ENCODE data around the gene NAPB.

NAPB gene

DNA sequence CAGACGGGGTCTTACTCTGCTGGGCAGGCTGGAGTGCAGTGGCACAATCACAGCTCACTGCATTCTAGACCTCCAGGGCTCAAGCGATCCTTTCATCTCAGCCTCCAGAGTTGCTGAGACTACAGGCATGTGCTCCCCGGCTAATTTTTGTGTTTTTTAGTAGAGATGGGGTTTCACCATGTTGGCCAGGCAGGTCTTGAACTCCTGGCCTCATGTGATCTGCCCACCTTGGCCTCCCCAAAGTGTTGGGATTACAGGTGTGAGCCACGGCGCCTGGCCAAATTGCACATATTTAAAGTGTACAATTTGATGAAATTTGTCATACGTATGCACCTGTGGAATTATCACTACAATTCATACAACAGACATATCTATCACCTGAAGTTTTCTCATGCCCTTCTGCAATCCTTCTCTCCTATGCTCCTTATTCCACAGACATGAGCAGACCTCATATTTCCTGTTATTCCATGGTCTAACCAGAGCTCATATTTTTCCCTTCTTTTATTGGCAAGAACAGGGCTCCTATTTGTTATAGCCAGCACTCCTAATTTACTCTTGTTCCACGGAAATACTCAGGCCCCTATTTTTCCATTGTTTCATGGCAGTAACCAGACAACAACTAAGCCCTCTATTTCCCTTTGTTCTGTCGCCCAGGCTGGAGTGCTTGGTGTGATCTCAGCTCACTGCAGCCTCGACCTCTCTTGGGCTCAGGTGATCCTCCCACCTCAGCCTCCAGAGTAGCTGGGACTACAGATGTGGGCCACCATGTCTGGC, 16.0 kb upstream of the NAPB start:
- Histone ChIP-seq H3K9me3 (ENCODE audit: control insufficient read depth, insufficient read depth, low read depth, low read length) (no peaks in the 10 kb centered on the region), H3K9ac (ENCODE audit: low read length) (no peak overlapping the region), H3K36me3 (ENCODE audit: control insufficient read depth, insufficient read depth, low read length) (no peaks in the 10 kb centered on the region), H3K27me3 (ENCODE audit: control insufficient read depth, insufficient read depth, low read length) (no peaks in the 10 kb centered on the region), H3K4me1 (ENCODE audit: control insufficient read depth, insufficient read depth, low read length) (no peaks in the 10 kb centered on the region), H3K4me3 (ENCODE audit: low read depth, low read length) (no peak overlapping the region), H3K27ac (ENCODE audit: low read depth, low read length) (no peak overlapping the region)

DNA sequence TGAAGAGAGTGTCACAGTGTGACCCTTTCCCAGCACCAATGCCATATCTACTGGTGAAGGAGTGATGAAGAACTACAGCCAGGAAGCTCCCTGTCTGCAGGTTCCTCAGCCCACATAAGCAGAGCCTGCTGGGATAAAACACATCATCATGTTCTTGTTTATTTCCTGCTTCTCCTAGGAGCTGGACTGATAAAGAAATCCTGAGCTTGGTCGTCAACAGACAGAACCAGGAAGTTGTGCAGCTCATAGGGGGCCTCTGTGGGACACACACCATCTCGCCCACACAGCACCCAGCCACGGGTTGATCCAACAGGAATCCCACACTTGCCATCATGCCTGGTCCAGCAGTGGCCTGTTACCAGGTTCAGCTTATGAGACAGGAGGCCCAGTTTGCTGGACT, 15.4 kb upstream of the NAPB start:
- H3K27ac ChIP-seq (ENCODE audit: low read depth, low read length): no peak overlapping the region
- H3K4me3 ChIP-seq (ENCODE audit: low read depth, low read length): no peak overlapping the region
- H3K27me3 ChIP-seq (ENCODE audit: control insufficient read depth, insufficient read depth, low read length): no peaks in the 10 kb centered on the region
- H3K36me3 ChIP-seq (ENCODE audit: control insufficient read depth, insufficient read depth, low read length): no peaks in the 10 kb centered on the region
- no peaks in the 10 kb centered on the region for H3K9me3 ChIP-seq (ENCODE audit: control insufficient read depth, insufficient read depth, low read depth, low read length)
- no peak overlapping the region for H3K9ac ChIP-seq (ENCODE audit: low read length)
- H3K4me1 ChIP-seq (ENCODE audit: control insufficient read depth, insufficient read depth, low read length): no peaks in the 10 kb centered on the region

DNA sequence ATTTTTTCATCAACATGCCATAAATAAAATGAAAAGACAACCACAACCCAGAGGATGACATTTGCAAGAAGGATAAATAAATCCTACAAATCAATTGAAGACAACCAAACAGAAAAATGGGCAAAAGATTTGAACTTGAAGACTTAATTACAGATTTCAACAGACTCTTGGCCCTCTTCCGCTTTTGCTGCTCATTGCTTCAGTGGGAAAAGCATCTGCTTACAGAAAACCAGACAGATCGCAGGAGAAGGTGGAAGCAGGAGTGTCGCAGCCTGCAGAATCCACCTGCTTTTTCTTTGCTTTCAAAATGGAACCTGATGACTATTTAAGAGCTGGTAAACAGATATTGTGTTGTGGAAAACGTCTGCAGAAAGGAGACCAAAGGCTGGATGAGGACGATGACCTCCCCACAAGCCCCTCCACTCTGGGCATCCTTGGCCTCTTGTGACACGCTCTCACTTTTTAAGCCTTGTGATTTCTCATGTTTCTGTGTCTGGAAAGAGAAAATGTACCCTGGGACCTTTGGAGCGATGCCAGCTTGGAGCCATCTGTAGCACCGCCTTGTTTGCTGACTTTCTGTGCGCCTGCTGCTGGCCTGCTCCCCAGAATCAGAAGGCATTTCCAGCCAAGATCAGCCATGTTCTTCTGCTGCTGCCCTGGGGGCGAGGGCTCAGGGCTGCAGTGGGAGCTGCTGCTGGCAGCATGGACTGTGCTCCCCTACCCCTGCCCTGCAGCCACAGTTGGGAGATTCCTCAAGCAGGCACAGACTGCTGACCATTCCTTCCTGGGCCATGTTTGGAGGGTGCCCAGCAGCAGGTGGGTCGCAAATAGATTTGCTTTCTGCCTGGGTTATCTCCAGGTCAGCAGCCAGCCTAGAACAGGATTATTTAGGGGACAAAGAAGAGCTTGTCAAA, 14.6 kb upstream of the NAPB start:
- Histone ChIP-seq H3K9ac (ENCODE audit: low read length) (no peak overlapping the region), H3K9me3 (ENCODE audit: control insufficient read depth, insufficient read depth, low read depth, low read length) (no peaks in the 10 kb centered on the region), H3K27ac (ENCODE audit: low read depth, low read length) (no peak overlapping the region), H3K4me1 (ENCODE audit: control insufficient read depth, insufficient read depth, low read length) (no peaks in the 10 kb centered on the region), H3K36me3 (ENCODE audit: control insufficient read depth, insufficient read depth, low read length) (no peaks in the 10 kb centered on the region), H3K4me3 (ENCODE audit: low read depth, low read length) (no peak overlapping the region), H3K27me3 (ENCODE audit: control insufficient read depth, insufficient read depth, low read length) (no peaks in the 10 kb centered on the region)

DNA sequence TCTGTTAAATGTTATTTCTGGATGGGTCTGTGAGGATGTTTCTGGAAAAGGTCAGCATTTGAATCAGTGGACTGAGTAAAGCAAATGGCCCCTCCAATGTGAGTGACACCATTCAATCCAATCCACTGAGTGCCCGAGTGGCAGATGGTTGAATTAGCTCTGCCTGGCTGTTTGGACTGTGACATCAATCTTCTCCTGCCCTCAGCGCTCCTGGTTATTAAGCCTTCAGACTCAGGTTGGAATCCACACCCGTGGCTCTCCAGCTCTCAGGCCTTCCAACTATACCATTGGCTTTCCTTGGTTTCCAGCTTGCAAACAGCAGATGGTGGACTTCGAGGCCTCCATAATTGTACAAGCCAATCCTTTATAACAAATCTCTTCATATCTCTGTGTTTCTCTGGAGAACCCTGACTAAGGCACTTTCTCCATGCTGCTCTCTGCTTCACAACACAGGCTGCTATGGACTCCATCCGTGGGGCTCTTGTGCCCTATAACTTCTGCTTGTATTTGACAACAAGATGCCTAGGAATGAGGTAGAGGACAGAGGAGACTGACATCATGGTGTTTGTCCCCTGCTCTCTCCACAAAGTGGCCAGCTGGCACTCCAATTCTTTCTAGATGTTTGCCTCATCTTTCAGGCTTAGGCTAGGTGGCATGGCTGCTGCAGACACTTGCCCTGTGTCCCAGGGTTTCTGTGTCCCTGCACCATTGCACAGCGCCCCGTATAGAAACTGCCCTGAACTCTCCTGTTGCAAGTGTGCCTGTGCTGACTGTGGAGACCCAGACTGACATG, 13.4 kb upstream of the NAPB start:
- H3K4me3 ChIP-seq (ENCODE audit: low read depth, low read length): no peak overlapping the region
- no peaks in the 10 kb centered on the region for H3K36me3 ChIP-seq (ENCODE audit: control insufficient read depth, insufficient read depth, low read length)
- H3K9ac ChIP-seq (ENCODE audit: low read length): no peak overlapping the region
- H3K4me1 ChIP-seq (ENCODE audit: control insufficient read depth, insufficient read depth, low read length): no peaks in the 10 kb centered on the region
- H3K27ac ChIP-seq (ENCODE audit: low read depth, low read length): no peak overlapping the region
- no peaks in the 10 kb centered on the region for H3K9me3 ChIP-seq (ENCODE audit: control insufficient read depth, insufficient read depth, low read depth, low read length)
- H3K27me3 ChIP-seq (ENCODE audit: control insufficient read depth, insufficient read depth, low read length): no peaks in the 10 kb centered on the region

DNA sequence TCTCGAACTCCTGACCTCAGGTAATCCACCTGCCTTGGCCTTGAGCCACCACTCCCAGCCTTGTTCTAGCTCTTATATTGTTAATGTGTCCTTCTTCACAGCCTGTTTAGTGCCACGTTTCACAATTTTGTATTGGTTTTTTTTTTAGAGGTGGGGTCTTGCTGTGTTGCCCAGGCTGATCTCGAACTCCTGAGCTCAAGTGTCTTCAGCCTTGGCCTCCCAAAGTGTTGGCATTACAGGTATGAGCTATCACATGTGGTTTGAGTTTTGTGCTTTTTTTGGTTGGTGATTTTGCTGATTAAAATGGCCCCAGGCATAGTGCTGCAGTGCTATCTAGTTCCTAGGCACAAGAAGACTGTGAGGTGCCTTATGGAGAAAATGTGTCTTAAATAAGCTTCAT, 12.3 kb upstream of the NAPB start:
- Histone ChIP-seq H3K9me3 (ENCODE audit: control insufficient read depth, insufficient read depth, low read depth, low read length) (no peaks in the 10 kb centered on the region), H3K27me3 (ENCODE audit: control insufficient read depth, insufficient read depth, low read length) (no peaks in the 10 kb centered on the region), H3K36me3 (ENCODE audit: control insufficient read depth, insufficient read depth, low read length) (no peaks in the 10 kb centered on the region), H3K4me3 (ENCODE audit: low read depth, low read length) (no peak overlapping the region), H3K4me1 (ENCODE audit: control insufficient read depth, insufficient read depth, low read length) (no peaks in the 10 kb centered on the region), H3K9ac (ENCODE audit: low read length) (no peak overlapping the region), H3K27ac (ENCODE audit: low read depth, low read length) (no peak overlapping the region)

DNA sequence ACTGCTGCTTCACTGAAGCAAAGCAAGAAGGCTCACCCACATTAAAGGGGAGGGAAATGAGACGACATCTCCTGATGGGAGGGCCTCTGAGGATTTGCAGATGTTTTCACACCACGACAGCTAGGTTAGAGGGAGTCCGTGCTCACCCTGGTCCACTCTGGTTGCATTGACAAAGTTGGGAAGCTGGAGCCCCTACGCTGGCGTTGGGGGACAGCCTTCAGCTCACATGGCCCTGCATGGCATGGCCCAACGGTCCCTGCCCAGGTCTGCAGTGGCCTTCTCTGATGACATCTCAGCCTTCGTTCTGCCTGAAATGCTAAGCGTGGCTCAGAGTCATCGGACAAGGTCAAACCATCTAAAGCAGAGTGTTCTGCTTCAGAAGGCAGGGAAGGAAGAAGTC, 3.8 kb upstream of the NAPB start:
- Histone ChIP-seq H3K9me3 (ENCODE audit: control insufficient read depth, insufficient read depth, low read depth, low read length) (peaks cover 10% of the 10 kb centered on the region; the same call in 1 of the 2 replicates), H3K27ac (ENCODE audit: low read depth, low read length) (no peak overlapping the region), H3K9ac (ENCODE audit: low read length) (no peak overlapping the region), H3K27me3 (ENCODE audit: control insufficient read depth, insufficient read depth, low read length) (no peaks in the 10 kb centered on the region), H3K4me1 (ENCODE audit: control insufficient read depth, insufficient read depth, low read length) (peaks cover 5% of the 10 kb centered on the region; the same call in 1 of the 2 replicates), H3K4me3 (ENCODE audit: low read depth, low read length) (no peak overlapping the region), H3K36me3 (ENCODE audit: control insufficient read depth, insufficient read depth, low read length) (no peaks in the 10 kb centered on the region)

DNA sequence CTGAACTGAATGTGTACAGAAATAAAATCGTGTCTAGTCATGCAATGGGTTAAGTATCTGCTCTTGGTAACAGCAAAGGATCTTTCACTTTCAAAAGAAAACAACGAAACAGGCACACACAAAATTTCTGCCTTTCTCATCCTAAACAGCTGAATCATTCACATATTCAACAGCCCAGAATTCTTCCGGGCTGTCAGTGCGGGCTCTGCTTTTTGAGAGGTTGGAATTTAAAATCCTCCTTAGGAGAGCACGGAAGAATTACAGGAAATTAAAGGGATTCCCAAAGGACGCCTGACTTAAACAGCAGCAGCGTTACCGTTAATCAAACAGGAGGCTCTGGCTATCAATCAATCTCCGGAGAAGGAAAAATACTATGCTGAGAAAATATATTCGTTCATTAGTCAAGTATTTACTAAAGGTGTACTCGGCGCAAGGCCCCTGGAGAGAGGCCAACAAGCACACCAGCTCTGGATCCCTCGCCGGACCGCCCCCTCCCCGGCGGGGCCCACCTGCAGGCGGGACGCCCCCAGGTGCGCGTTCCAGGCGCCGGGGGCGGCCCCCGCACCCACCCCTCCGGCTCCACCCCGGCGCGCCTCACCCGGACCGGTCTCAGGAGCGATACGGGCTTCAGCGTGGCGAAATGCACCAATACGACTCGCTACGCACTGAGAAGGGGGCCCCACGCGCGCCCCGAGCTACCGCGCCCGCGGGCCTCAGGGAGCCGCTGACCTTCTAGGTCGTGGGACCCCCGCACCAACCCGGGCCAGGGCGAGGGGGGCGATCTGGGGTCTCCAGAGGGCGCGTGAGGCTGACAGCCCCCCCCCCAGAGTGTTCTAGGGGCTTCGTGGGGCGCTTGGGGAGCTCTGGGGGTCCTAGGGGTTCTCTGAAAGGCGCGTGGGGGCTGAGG, 1.0 kb downstream of the NAPB start:
- Histone ChIP-seq H3K27ac (ENCODE audit: low read depth, low read length) (peak overlapping the region; percentile 81; the same call in 1 of the 2 replicates), H3K36me3 (ENCODE audit: control insufficient read depth, insufficient read depth, low read length) (no peaks in the 10 kb centered on the region), H3K4me3 (ENCODE audit: low read depth, low read length) (peak overlapping the region; percentile 97), H3K4me1 (ENCODE audit: control insufficient read depth, insufficient read depth, low read length) (peaks cover 15% of the 10 kb centered on the region), H3K9ac (ENCODE audit: low read length) (peak overlapping the region; percentile 86), H3K9me3 (ENCODE audit: control insufficient read depth, insufficient read depth, low read depth, low read length) (peaks cover 6% of the 10 kb centered on the region; the same call in 1 of the 2 replicates), H3K27me3 (ENCODE audit: control insufficient read depth, insufficient read depth, low read length) (no peaks in the 10 kb centered on the region)

DNA sequence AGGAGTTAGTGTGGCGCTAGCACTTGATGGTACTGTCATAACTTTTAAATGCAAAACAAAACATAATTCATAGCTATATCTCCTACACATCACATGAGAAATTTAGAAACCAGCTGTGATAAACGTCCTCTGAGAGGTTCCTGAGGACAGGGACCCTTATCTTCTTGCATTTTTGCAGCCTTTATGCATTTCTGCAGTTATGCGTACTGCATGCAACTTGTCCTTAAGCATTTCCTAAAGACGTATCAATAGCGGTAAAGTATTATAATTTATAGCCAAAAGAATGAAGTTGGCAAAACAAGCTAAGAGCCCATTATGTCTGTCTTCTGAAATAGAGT, 1.7 kb downstream of the NAPB start:
- H3K4me1 ChIP-seq (ENCODE audit: control insufficient read depth, insufficient read depth, low read length): peaks cover 15% of the 10 kb centered on the region
- H3K9ac ChIP-seq (ENCODE audit: low read length): peak overlapping the region; percentile 86
- H3K9me3 ChIP-seq (ENCODE audit: control insufficient read depth, insufficient read depth, low read depth, low read length): no peaks in the 10 kb centered on the region
- H3K4me3 ChIP-seq (ENCODE audit: low read depth, low read length): peak overlapping the region; percentile 97
- H3K27ac ChIP-seq (ENCODE audit: low read depth, low read length): no peak overlapping the region; the same call in 1 of the 2 replicates
- H3K36me3 ChIP-seq (ENCODE audit: control insufficient read depth, insufficient read depth, low read length): no peaks in the 10 kb centered on the region
- H3K27me3 ChIP-seq (ENCODE audit: control insufficient read depth, insufficient read depth, low read length): no peaks in the 10 kb centered on the region

DNA sequence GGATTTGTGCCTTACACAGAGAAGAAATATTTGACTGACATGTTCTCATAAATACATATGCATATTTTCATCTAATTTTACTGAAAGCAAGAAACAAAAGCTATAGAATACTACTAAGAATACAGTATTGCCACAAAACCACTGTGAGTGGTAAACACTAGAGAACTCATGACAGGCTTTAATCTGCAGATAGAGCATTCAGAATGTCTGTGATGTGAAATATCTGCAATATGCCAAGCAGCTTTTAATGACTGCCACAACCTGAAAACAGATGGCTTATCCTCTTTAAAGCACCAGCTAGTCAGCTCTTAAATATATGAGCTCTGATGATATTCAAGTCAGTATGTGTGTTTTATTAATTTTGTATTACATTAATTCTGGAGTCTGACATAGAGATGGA, 3.4 kb downstream of the NAPB start:
- no peak overlapping the region for H3K4me3 ChIP-seq (ENCODE audit: low read depth, low read length)
- no peaks in the 10 kb centered on the region for H3K36me3 ChIP-seq (ENCODE audit: control insufficient read depth, insufficient read depth, low read length)
- no peak overlapping the region for H3K27ac ChIP-seq (ENCODE audit: low read depth, low read length)
- no peaks in the 10 kb centered on the region for H3K27me3 ChIP-seq (ENCODE audit: control insufficient read depth, insufficient read depth, low read length)
- peaks cover 15% of the 10 kb centered on the region for H3K4me1 ChIP-seq (ENCODE audit: control insufficient read depth, insufficient read depth, low read length)
- no peaks in the 10 kb centered on the region for H3K9me3 ChIP-seq (ENCODE audit: control insufficient read depth, insufficient read depth, low read depth, low read length)
- H3K9ac ChIP-seq (ENCODE audit: low read length): no peak overlapping the region

DNA sequence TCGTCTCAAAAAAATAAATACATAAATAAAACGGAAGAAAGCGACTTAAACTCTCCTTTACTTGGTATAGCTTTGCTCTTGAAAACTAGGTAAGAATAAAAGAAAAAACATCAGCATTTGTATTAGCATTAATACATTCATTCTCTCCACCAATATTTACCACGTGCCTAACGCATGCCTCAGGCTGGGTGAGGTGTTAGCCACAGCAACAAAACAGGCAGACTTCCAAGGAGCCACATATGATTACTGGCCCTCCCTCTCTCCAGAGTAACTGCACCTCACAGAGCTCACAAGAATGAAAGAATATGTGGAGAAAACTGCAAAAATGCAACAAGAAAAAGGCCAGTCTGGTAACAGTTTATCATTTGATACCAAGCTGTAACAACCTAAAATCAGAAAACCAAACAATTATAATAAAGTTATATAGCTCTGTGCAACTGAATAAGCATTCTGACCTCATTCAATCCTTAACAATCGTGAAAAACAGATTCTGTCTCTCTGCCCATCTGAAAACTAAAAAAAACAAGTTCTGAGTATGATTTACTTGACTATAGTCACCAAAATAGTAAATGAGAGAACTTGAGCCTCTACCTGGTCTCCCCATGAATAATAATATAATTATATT, 5.2 kb downstream of the NAPB start:
- Histone ChIP-seq H3K4me3 (ENCODE audit: low read depth, low read length) (no peak overlapping the region), H3K4me1 (ENCODE audit: control insufficient read depth, insufficient read depth, low read length) (peaks cover 9% of the 10 kb centered on the region), H3K27ac (ENCODE audit: low read depth, low read length) (no peak overlapping the region), H3K36me3 (ENCODE audit: control insufficient read depth, insufficient read depth, low read length) (no peaks in the 10 kb centered on the region; the same call in 1 of the 2 replicates), H3K9ac (ENCODE audit: low read length) (no peak overlapping the region), H3K9me3 (ENCODE audit: control insufficient read depth, insufficient read depth, low read depth, low read length) (no peaks in the 10 kb centered on the region), H3K27me3 (ENCODE audit: control insufficient read depth, insufficient read depth, low read length) (no peaks in the 10 kb centered on the region)

Measured in HUES6 (cell line).